Mononuclear cell (primary cell): ENCODE data around the gene STOML3. TPM values are rescaled to one million over a fixed set of nuclear protein-coding genes. Genes with fewer than 3 reads are reported as not detected.

ENCODE experiments used
- H3K27me3 ChIP-seq: 2 replicates; pipeline ENCODE4 v1.6.0; 2011; ENCODE audit warnings: low read length, control low read depth; ENCODE audit not compliant: insufficient read depth
- H3K4me1 ChIP-seq: 2 replicates; pipeline ENCODE4 v1.5.1; 2011; ENCODE audit warnings: mild to moderate bottlenecking, low read length, control low read depth; ENCODE audit not compliant: insufficient read depth
- H3K4me3 ChIP-seq: 2 replicates; pipeline ENCODE4 v1.5.1; 2011; ENCODE audit warnings: mild to moderate bottlenecking, low read length, moderate library complexity
- H3K9me3 ChIP-seq: 2 replicates; pipeline ENCODE4 v1.5.1; 2011; ENCODE audit warnings: low read depth, mild to moderate bottlenecking, control low read depth, low read length
- total RNA-seq: library from RNA; depleted of rRNA; stranded (reverse); fragments of >200 nt; gene quantifications from one replicate; pipeline ENCODE4 v1.2.3, GENCODE V29; 2012

Gene STOML3
- total RNA-seq, 1 donor = not detected

DNA sequence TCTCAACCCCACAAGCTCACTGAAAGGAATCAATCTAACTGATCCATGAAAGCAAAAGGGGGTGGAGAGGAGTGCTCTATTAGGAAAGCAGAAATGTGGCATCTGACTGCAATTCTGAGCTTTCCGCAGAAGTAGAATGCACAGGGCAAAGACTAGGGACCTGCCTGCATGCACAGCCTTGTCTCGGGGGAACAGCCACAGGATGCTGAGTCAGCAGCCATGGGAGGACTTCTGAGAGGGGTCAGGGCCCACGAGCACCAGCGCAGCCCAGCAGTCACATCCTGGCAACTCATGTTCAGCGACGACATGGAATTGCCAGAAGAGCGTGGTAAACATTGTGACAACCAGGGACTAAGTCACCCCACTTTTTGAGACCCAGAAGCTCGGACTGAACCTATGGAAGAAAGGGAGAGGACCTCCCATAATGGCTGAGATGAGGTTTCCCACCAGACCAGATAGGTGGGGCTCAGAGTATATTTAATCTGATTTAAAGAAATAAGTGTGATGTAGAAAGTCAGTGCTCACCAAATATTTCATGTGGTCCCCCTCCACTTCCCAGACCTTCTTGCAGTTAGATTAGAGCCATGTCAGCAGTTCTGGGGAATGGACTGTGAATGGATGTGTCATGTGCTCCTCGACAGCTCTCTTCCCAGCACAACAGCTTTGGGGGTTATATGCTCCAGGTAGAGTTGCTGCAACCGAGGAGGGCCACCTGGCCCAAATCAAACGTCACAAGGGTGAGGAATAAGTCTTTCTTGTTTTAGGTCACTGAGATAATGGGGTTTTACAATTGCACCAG, 32.6 kb downstream of the STOML3 start:
- no peak overlapping the region for H3K4me3 ChIP-seq
- no peaks in the 10 kb centered on the region for H3K27me3 ChIP-seq
- H3K9me3 ChIP-seq = no peaks in the 10 kb centered on the region
- H3K4me1 ChIP-seq = no peaks in the 10 kb centered on the region

DNA sequence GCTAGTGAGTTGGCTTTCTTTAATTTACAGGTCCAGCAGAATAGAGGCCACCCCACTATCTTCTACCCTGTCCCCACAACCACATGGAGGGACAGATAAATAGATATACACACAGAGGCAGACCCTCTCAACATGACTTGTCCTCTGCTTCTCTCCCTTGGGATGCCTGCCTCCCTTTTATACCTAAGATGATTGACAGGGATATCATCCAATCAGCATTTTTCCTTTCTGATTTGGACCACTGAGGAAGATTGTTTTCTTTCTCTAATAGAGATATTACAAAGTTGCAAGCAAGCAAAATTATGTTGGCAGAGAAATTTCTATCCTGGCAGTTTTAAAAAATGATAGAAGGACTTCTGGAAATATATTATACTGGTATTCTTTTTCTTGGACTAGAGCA, 35.8 kb downstream of the STOML3 start:
- Histone ChIP-seq H3K4me3 (no peak overlapping the region), H3K9me3 (no peaks in the 10 kb centered on the region), H3K27me3 (no peaks in the 10 kb centered on the region), H3K4me1 (no peaks in the 10 kb centered on the region)

DNA sequence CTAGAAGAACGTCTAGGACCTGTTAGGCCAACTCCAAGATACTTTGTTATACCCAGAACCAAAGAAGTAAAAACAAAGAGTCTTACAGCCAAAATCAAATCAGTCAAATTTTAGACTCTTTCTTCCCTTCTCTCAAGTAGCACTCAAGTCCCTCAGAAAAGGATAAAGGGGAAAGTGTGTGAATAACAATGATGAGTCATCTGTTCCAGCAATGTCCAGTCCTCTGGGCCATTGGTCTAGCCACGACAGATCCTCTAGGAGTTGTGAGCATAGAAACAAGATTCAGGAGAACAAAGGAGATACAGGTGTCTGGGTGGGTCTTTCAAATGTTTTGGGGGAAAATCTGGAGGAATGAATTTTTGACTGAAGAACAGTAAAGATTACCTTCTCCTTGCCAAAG, 36.3 kb downstream of the STOML3 start:
- Histone ChIP-seq H3K27me3 (no peaks in the 10 kb centered on the region), H3K4me3 (no peak overlapping the region), H3K9me3 (no peaks in the 10 kb centered on the region), H3K4me1 (no peaks in the 10 kb centered on the region)

DNA sequence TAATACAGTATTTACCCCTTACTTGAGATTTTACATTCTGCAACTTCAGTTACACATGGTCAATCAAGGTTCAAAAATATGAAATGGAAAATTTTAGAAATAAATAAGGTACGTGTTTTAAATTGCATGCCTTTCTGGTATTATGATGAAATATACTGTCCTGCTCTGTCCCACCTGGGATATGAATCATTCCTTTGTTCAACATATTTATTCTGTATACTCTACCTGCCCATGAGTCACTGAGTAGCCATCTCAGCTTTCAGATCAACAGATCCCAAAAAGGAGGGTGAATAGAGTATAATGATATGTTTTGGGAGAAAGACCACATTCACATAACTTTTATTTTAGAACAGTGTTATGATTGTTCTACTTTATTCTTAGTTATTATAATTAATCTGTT, 37.8 kb downstream of the STOML3 start:
- H3K27me3 ChIP-seq = no peaks in the 10 kb centered on the region
- H3K4me3 ChIP-seq = no peak overlapping the region
- H3K4me1 ChIP-seq = no peaks in the 10 kb centered on the region
- H3K9me3 ChIP-seq = no peaks in the 10 kb centered on the region

DNA sequence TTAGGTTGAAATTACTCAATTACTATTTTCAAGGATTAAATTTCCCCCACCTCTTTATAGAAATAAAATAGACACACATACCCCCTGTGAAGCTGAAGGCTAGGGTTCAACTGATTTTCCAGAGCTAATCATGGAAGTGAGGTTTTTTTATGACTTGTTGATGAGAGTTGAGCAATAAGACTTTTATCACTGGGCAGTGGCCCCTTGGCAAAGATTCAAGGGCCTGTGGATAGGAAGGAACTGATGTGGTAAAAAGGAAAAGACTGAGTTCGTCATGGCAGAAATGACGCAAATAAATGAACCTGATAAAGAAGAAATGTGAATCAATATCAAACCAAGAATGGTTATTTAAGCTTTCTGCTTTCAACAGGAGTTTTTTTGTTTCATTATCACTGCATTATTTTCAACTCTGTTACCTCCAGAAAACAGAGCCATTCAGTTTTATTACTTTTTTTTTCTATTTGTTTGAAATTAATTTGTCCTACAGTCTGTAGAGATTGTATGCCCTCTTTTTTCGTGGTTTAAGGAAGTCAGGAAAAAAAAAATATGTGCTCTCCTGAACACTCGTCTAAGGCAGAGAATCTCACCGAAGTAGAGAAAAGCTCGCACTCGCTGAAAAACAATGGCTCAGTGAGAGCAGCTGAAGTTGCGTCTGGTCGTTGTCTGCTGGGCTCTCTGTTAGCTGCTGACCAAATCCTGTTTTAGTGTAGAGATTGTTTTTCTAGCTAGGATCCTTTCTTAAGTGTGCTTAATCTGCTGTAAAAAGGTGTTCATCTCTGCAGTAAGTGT, 38.9 kb downstream of the STOML3 start:
- Histone ChIP-seq H3K27me3 (no peaks in the 10 kb centered on the region), H3K4me3 (no peak overlapping the region), H3K9me3 (no peaks in the 10 kb centered on the region), H3K4me1 (no peaks in the 10 kb centered on the region)

DNA sequence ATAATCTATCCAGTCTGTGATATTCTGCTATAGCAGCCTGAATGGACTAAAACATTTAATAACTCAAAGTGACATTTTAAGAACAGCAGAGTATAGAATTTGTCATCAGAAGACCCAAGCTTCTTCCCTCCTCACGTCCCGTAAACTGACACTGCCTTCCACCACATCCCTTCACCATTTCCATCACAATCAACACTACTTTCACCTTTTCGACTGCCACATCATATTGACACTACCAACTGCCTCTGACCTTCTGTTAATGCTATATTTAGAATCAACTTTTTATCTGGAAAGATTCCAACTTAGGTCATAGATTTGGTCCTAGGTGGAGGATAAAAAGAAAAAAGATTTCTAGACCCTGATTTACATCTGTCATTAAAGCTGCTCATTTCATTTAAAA, 39.6 kb downstream of the STOML3 start:
- H3K4me1 ChIP-seq = no peaks in the 10 kb centered on the region
- no peak overlapping the region for H3K4me3 ChIP-seq
- H3K9me3 ChIP-seq = no peaks in the 10 kb centered on the region
- no peaks in the 10 kb centered on the region for H3K27me3 ChIP-seq

DNA sequence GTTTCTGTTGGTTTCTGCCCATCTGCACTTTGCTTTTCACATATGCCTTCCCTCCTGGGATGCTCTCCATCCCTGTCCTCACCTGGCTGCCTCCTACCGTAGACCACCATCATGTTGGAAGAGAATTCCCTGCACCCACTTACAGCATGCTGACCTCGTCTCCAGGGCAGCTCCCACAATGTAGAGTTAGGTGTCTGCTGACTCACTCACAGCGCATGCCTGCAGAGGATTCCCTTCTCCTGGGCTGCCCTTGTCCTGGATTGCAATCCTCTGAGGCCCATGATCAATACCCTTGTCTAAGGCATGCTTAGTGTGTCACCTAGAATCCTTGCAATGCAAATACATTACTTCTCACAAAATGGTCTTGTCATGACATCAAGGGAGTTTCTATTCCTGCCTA, 43.6 kb downstream of the STOML3 start:
- Histone ChIP-seq H3K4me1 (no peaks in the 10 kb centered on the region), H3K9me3 (no peaks in the 10 kb centered on the region)

DNA sequence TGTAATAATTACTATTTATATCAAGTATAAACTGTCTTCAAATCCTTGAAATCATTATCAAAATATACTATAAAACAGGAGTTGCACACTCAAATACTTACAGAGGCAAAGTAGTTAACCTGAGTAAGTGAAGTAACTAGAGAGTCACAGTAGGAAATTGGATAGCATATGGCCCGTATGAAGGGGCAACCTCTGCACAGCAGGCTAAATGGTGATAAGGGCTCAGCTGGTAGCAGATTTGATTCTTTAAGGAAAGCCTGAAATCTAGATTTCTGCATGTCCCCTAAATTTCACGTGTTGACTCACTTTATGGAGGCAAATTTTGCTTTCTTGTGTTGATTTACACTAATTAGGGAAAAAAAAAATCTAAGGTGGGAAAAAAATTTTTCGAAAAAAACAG, 46.4 kb downstream of the STOML3 start:
- H3K9me3 ChIP-seq = no peaks in the 10 kb centered on the region
- no peaks in the 10 kb centered on the region for H3K27me3 ChIP-seq
- no peaks in the 10 kb centered on the region for H3K4me1 ChIP-seq
- no peak overlapping the region for H3K4me3 ChIP-seq

More for the DNA sequence above, 43.6 kb downstream of the STOML3 start:
- Histone ChIP-seq H3K4me3 (no peak overlapping the region), H3K27me3 (no peaks in the 10 kb centered on the region)

DNA sequence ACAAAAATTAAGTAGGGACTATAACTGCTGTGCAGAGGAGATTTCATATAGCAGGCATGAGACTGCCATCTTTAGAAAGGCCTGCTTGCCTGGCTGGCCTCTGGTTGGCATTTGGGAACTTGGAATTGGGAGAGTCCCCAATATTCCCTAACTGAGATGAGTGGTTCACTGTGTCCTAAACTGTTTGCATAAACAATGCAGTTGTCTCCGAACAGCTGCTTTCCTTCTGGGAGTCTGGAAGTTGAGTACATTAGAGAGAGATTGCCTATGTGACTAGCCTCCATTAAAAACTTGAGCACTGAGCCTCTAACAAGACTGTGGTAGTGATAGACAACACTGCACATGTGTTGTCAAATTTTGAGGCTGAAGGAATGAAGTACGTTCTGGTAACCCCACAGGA, 47.4 kb downstream of the STOML3 start:
- H3K27me3 ChIP-seq = no peaks in the 10 kb centered on the region
- H3K9me3 ChIP-seq = no peaks in the 10 kb centered on the region
- no peaks in the 10 kb centered on the region for H3K4me1 ChIP-seq
- H3K4me3 ChIP-seq = no peak overlapping the region

DNA sequence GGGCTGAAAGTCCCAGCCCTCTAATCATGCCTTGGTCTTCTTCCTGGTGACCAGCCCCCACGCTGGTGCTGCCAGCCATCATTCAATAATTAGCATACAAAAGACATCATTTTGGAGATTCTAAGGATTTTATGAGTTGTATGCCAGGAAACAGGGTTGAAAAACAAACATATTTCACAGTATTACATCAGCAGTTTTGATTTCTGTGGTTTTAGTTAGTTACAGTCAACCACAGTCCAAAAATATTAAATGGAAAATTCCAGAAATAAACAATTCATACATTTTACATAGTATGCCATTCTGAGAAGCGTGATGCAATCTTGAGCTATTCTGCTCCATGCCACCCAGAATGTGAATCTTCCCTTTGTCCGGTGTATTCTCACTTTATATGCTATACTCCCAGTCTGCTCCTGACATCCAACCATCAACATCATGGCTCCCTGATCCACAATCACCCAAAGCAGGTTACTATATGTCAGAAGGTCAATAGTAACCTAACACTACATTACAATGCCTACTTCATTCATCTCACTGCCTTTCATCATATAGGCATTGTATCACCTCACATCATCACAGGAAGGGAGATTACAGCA, 49.2 kb downstream of the STOML3 start:
- no peaks in the 10 kb centered on the region for H3K27me3 ChIP-seq
- H3K4me1 ChIP-seq = no peaks in the 10 kb centered on the region
- H3K4me3 ChIP-seq = no peak overlapping the region
- H3K9me3 ChIP-seq = no peaks in the 10 kb centered on the region

DNA sequence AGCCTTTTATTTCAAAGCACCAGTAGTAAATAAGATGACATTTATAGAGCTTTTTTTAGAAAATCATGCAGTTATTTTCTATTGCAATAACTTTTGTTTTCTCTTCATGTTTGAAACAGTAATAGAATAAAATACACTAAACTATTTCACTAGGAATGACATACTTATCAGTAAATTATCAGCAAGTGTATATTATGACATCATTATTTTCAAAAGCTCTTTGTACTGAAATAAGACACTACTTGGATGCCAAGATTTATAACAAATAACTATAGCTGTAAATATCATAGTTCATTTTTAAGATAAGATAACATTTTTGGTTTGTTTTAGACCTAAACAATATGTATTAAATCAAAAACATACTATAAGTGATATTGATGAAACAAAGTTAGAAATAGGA, 56.8 kb downstream of the STOML3 start:
- Histone ChIP-seq H3K4me3 (no peak overlapping the region), H3K9me3 (no peaks in the 10 kb centered on the region), H3K4me1 (no peaks in the 10 kb centered on the region), H3K27me3 (no peaks in the 10 kb centered on the region)

DNA sequence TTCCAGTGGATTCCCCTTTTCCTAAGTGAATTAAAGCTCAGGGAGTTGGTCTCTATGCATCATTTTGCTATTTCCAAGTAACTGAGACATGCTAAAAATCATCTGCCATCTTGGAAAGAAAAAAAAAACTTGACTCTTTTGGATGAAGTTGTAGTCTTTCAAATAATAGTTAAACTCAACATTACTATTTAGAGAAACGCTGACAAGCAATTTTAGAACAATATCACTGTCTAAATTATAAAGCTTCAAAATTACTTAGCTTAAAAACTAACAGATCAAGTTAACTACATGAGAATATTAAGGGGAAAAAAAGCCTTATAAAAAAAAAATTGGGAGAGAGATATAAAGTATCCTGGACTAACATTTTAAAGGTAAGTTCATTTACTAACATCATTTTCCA, 68.5 kb downstream of the STOML3 start:
- H3K9me3 ChIP-seq = no peaks in the 10 kb centered on the region
- no peak overlapping the region for H3K4me3 ChIP-seq
- H3K27me3 ChIP-seq = peaks cover 5% of the 10 kb centered on the region
- no peaks in the 10 kb centered on the region for H3K4me1 ChIP-seq

DNA sequence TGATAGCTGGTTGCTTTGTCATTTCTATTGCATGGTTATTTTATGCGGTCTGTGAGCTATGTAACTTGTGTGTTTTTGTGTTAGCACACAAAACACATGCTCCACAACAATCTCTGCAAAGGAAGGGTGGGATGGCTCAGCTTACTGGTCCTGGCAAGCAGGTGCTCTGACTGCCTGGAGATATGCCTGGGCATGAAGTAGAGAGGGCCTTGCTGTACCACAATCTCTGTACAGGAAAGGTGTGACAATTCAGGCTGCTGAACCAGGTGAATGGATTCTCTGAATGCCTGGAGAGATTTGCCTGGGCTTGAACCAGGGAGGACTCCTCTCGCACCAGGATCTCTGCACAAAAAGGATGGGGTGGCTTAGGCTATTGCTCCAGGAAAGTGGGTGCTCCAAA, 69.5 kb downstream of the STOML3 start:
- Histone ChIP-seq H3K4me1 (no peaks in the 10 kb centered on the region), H3K27me3 (peaks cover 5% of the 10 kb centered on the region), H3K9me3 (no peaks in the 10 kb centered on the region), H3K4me3 (no peak overlapping the region)
